ENCODE results near the gene CELSR3. TPM values are rescaled to one million over a fixed set of nuclear protein-coding genes. Genes with fewer than 3 reads are reported as not detected.

Gene CELSR3
- total and polyA plus RNA-seq, 8 donors = 0.51 to 13.9 (median 1.4) TPM

GRCh38 chr3:48702320-48702920 is 39.7 kb upstream of the CELSR3 start:
- Histone ChIP-seq H3K27ac (no peak overlapping the region), H3K9me3 (no peaks in the 10 kb centered on the region), H3K4me3 (no peak overlapping the region), H3K36me3 (no peaks in the 10 kb centered on the region), H3K4me1 (peaks cover 0 to 6% (median 6%) of the 10 kb centered on the region in 3 donors), H3K27me3 (no peaks in the 10 kb centered on the region)
- ATAC-seq (no peak), FAIRE-seq (no peak), DNase-seq (no peak)
- 87 to 90% methylated on average over 6 of the region's 6 CpGs for WGBS, 2 donors
- intact Hi-C loops (cut with DNase I) = no loop called here
- TF ChIP-seq, protein P1, sequence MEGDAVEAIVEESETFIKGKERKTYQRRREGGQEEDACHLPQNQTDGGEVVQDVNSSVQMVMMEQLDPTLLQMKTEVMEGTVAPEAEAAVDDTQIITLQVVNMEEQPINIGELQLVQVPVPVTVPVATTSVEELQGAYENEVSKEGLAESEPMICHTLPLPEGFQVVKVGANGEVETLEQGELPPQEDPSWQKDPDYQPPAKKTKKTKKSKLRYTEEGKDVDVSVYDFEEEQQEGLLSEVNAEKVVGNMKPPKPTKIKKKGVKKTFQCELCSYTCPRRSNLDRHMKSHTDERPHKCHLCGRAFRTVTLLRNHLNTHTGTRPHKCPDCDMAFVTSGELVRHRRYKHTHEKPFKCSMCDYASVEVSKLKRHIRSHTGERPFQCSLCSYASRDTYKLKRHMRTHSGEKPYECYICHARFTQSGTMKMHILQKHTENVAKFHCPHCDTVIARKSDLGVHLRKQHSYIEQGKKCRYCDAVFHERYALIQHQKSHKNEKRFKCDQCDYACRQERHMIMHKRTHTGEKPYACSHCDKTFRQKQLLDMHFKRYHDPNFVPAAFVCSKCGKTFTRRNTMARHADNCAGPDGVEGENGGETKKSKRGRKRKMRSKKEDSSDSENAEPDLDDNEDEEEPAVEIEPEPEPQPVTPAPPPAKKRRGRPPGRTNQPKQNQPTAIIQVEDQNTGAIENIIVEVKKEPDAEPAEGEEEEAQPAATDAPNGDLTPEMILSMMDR (IDR thresholded peaks at IDR 0.05) = no peak

DNA sequence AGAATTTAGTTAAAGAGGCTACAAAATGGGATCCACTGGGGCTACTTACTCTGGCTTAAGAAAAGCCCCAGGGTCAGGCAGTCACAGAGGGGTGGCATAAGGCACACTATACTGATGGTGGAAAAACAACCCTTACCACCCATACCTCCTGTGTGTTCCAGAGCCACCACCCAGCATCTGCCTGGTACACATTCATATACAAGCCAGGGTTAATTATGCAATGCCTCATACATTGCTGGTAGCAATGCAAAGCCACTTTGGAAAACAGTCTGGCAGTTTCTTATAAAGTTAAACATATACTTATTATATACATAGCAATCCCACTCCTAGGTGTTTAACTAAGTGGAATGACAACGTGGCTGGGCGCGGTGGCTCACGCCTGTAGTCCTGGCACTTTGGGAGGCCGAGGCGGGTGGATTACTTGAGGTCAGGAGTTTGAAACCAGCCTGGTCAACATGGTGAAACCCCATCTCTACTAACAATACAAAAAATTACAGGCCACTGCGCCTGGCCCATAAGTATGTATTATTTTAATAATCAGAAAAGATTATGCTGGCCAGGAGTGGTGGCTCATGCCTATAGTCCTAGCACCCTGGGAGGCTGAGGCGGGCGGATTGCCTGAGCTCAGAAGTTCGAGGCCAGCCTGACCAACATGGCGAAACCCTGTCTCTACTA is 38.2 kb upstream of the CELSR3 start:
- Histone ChIP-seq H3K4me1 (peaks cover 8 to 16% (median 14%) of the 10 kb centered on the region in 3 donors), H3K9me3 (no peaks in the 10 kb centered on the region), H3K27me3 (no peaks in the 10 kb centered on the region), H3K27ac (no peak overlapping the region), H3K4me3 (no peak overlapping the region), H3K36me3 (no peaks in the 10 kb centered on the region)
- DNase-seq = no peak
- WGBS, 2 donors = 87 to 91% methylated on average over 11 of the region's 11 CpGs
- intact Hi-C loops (cut with DNase I) = no loop called here
- TF ChIP-seq, protein P1 (IDR thresholded peaks at IDR 0.05) = no peak
- no peak for FAIRE-seq
- ATAC-seq = no peak

DNA sequence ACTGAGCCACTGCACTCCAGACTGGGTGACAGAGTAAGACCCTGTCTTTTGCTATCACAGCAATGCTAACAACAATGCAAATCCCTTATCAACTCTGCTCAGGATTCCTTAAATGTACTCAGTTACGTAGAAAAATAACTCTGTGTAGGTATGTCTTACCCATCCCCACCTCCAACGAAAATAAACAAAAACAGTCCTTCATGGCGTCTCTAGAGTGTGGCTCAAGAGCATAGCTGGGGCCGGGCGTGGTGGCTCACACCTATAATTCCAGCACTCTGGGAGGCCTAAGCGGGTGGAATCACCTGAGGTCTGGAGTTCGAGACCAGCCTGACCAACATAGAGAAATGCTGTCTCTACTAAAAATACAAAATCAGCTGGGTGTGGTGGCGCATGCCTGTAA is 36.2 kb upstream of the CELSR3 start:
- intact Hi-C loops (cut with DNase I) = no loop called here
- Histone ChIP-seq H3K4me3 (no peak overlapping the region), H3K27me3 (no peaks in the 10 kb centered on the region), H3K4me1 (peaks cover 12 to 15% (median 12%) of the 10 kb centered on the region in 3 donors), H3K27ac (no peak overlapping the region), H3K36me3 (peaks cover 0 to 7% (median 4%) of the 10 kb centered on the region in 3 donors), H3K9me3 (no peaks in the 10 kb centered on the region)
- DNase-seq (no peak), ATAC-seq (no peak), FAIRE-seq (no peak)
- TF ChIP-seq, protein P1 (IDR thresholded peaks at IDR 0.05) = no peak
- 93 to 97% methylated on average over 8 of the region's 8 CpGs for WGBS, 2 donors

GRCh38 chr3:48697952-48698351 is 35.3 kb upstream of the CELSR3 start:
- ATAC-seq = no peak
- no peak for FAIRE-seq
- 79 to 83% methylated on average over 3 of the region's 3 CpGs for WGBS, 2 donors
- peaks cover 4 to 9% (median 9%) of the 10 kb centered on the region in 3 donors for H3K36me3 ChIP-seq
- H3K27me3 ChIP-seq = no peaks in the 10 kb centered on the region
- H3K4me3 ChIP-seq = no peak overlapping the region
- H3K9me3 ChIP-seq = no peaks in the 10 kb centered on the region
- no peak overlapping the region for H3K27ac ChIP-seq
- H3K4me1 ChIP-seq = peaks cover 10 to 13% (median 12%) of the 10 kb centered on the region in 3 donors
- intact Hi-C loops (cut with DNase I) = no loop called here
- TF ChIP-seq, protein P1 (IDR thresholded peaks at IDR 0.05) = no peak
- DNase-seq = no peak

DNA sequence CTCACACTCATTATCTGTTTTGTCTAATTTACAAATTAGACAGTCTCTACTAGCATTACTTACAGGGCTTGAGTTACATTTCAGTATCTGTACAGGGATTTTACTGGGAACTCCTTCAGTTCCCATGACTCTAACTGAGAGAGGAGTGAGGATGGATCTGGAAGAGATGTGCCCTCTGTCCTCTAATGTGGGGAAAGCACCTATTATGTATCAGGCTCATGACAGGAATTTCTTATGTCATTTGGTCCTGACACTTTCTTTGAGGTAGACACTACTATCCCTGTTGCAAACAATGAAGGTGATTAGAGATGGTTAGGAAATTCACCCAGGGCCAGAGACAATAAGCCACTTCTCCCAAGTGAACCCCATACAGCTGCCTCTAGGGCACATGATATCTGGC is 33.9 kb upstream of the CELSR3 start:
- no peak for DNase-seq
- peaks cover 10 to 13% (median 12%) of the 10 kb centered on the region in 3 donors for H3K4me1 ChIP-seq
- no peak for ATAC-seq
- no peak overlapping the region for H3K4me3 ChIP-seq
- intact Hi-C loops (cut with DNase I) = no loop called here
- TF ChIP-seq, protein P1 (IDR thresholded peaks at IDR 0.05) = no peak
- H3K27me3 ChIP-seq = no peaks in the 10 kb centered on the region
- no peak for FAIRE-seq
- no peaks in the 10 kb centered on the region for H3K9me3 ChIP-seq
- peaks cover 4 to 23% (median 22%) of the 10 kb centered on the region in 3 donors for H3K36me3 ChIP-seq
- H3K27ac ChIP-seq = no peak overlapping the region
